Uterine smooth muscle cell (primary cell): ENCODE results near the gene RNPS1. TPM values are rescaled to one million over a fixed set of nuclear protein-coding genes. Genes with fewer than 3 reads are reported as not detected.

Experiments
- total RNA-seq: library from RNA; depleted of rRNA; stranded (reverse); fragments of >200 nt; gene quantifications from 2 replicates; pipeline ENCODE4 v1.2.3, GENCODE V29; 2014

RNPS1 gene, protein sequence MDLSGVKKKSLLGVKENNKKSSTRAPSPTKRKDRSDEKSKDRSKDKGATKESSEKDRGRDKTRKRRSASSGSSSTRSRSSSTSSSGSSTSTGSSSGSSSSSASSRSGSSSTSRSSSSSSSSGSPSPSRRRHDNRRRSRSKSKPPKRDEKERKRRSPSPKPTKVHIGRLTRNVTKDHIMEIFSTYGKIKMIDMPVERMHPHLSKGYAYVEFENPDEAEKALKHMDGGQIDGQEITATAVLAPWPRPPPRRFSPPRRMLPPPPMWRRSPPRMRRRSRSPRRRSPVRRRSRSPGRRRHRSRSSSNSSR
- total RNA-seq, result 50.1 and 82.1 TPM in 2 replicates

DNA sequence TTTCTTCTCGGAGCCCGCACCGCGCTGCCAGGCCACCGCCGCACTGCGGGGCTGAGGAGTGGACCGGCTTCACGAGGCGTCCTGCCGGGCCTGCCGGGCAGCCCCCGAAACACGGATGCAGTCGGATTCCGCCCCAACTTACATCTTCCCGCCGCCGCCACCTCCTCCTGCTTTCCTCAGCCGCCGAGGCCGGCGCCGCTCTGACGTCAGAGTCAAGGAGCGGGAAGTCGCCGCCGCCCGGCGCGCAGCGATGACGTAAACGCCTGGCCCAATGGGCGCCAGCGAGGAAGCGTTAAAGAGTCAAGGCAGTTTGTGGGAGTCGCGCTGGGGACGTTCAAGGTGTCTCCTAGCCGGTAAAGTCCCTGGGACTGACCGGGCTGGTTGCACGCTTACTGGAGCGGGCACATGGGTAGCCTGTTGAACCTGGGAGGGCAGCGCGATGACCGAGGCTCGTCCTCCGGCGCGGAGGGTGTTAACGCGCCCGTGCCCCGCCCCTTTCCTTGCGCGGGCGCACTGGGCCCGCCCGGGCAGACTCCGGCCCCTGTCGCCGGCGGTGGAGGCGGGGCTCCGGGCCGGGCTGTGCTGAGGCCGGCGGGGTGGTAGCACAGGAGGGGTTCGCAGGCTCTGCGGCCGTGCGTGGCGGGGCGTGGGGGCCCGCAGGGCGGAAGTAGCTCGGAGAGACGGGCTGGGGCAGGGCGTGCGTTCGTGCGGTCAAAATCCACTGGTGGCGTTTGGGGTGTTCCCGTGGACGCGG lies at the start of gene RNPS1:
Gene RNPS1 (minus strand): TSS at position 214 of the 754 bp plus-strand sequence. CDS start 3,483 bp downstream, outside the sequence.

GRCh38 chr16:2251296-2252111 lies 16.4 kb downstream of the RNPS1 start, which contains the start of gene ECI1:
TSS of gene ECI1 (minus strand) at chr16:2251587. CDS start at chr16:2251566, 21 bp downstream.

GRCh38 chr16:2236337-2237101 lies 31.4 kb downstream of the RNPS1 start, which contains the start of gene DNASE1L2:
TSS of gene DNASE1L2 (plus strand) at chr16:2236444. CDS start at chr16:2236817, 373 bp downstream.

DNA sequence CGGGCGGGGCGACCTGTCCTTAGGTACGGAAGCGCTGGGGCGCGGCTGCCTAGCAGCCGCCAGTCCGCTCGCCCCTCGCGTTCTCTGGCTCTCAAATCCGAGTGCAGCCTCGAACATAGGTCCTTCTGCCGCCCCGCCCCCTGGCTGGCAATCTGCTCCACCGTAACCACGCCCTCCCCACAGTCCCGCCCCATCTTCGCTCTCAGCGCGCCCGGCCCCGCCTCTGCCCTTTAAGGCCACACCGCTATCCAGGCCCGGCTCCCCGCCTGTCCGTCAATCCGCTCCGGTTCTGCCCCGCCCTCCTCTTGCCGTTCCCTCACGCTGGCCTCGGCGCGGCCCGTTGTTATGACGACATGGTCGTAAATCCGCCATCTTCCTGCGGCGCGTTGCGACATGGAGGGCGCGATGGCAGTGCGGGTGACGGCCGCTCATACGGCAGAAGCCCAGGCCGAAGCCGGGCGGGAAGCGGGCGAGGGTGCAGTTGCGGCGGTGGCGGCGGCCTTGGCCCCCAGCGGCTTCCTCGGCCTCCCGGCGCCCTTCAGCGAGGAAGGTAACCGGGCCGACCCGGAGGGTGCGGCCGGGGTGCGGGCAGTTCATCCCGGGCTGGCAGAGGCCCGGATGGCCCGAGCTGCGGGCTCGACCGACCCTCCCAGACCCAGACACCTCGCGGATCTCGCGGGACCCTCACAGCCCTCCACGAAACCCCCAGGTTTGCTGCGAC lies 44.5 kb downstream of the RNPS1 start, which contains the start of gene E4F1:
Gene E4F1 (plus strand): TSS at position 371 of the 721 bp plus-strand sequence. CDS start 23 bp downstream, at position 394.

GRCh38 chr16:2214719-2214968 lies 53.3 kb downstream of the RNPS1 start, which contains the start of gene PGP:
TSS of gene PGP (minus strand) at chr16:2214840. CDS start at chr16:2214777, 63 bp downstream.

DNA sequence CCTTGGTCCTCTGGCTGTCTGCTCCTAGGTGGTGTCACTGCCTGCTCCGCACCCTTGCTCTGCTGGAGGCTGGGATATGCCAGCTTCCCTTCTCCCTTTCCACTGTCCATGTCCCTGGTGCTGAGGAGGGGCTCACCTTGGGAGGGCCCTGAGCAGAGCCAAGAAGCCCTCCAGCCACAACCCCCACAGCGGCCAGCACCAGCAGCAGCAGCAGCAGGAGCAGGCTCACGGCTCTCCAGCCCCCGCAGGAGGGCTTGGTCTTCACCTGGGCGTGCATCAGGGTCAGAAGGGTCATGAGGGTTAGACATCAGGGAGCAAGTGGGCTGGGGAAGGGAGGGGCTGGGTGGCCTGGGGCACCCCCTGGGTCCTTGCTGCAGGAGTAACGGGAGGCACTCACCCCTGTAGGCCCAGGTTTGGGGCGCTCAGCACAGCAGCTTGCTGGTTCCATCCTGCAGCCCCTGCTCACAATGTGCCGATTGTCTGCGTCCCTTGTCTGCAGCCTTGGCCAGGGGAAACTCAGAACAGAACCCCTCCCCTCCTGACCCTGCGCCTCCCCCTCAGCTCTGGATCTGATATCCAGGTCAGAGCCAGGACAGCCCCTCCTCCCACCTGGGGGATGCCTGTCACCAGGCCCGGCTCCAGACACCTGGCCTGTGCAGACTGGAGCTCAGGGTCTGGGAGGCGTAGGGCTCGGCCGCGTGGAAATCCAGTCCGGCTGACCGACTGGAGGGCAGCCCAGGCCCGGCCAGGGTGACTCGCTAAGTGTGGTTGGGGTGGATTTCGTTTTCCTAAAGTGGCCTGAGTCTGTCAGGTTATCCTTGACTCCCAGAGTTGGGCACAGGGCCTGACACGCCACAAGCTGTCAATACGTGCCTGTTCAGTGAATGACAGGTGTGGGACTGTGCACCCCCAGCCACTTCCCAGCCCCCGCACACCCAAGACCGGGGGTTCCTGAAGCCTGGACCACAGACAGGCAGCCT lies 57.2 kb downstream of the RNPS1 start, which contains the start of gene BRICD5:
Gene BRICD5 (minus strand): TSS at position 478 of the 980 bp plus-strand sequence. CDS start 30 bp downstream, at position 448.

GRCh38 chr16:2205104-2205966 lies 62.6 kb downstream of the RNPS1 start, which contains the start of gene MLST8:
TSS of gene MLST8 (plus strand) at chr16:2205454. CDS start at chr16:2206086, 632 bp downstream.

Other genes with a start within 250 kb of the RNPS1 start
- gene NPW, start 248.3 kb downstream of the RNPS1 start, total RNA-seq, result 0.33 and 0.87 TPM in 2 replicates
- 12.1 and 17.7 TPM in 2 replicates for gene NHERF2, start 241.2 kb downstream of the RNPS1 start, total RNA-seq
- 29.5 and 31.0 TPM in 2 replicates for gene NTHL1, start 220.3 kb downstream of the RNPS1 start, total RNA-seq
- 50.2 and 59.6 TPM in 2 replicates for gene TSC2, start 220.1 kb downstream of the RNPS1 start, total RNA-seq
- 137 and 254 TPM in 2 replicates for gene PKD1, start 132.2 kb downstream of the RNPS1 start, total RNA-seq
- 1.1 and 1.4 TPM in 2 replicates for gene RAB26, start 119.5 kb downstream of the RNPS1 start, total RNA-seq
- gene TRAF7, start 112.3 kb downstream of the RNPS1 start, total RNA-seq, result 46.6 and 52.6 TPM in 2 replicates
- gene CASKIN1, start 71.5 kb downstream of the RNPS1 start, total RNA-seq, result 0.12 and 0.33 TPM in 2 replicates
- gene MLST8, start 62.7 kb downstream of the RNPS1 start, total RNA-seq, result 22.6 and 28.9 TPM in 2 replicates
- gene BRICD5, start 57.3 kb downstream of the RNPS1 start, total RNA-seq, result 1.7 and 4.9 TPM in 2 replicates
- gene PGP, start 53.3 kb downstream of the RNPS1 start, total RNA-seq, result 14.1 and 24.5 TPM in 2 replicates
- gene E4F1, start 44.5 kb downstream of the RNPS1 start, total RNA-seq, result 37.0 and 38.0 TPM in 2 replicates
- gene DNASE1L2, start 31.7 kb downstream of the RNPS1 start, total RNA-seq, result 0.44 and 0.87 TPM in 2 replicates
- gene ECI1, start 16.5 kb downstream of the RNPS1 start, total RNA-seq, result 51.1 and 60.7 TPM in 2 replicates
- gene ABCA3, start 72.6 kb upstream of the RNPS1 start, total RNA-seq, result 0.89 and 1.5 TPM in 2 replicates
- 13.7 and 48.0 TPM in 2 replicates for gene CCNF, start 161.3 kb upstream of the RNPS1 start, total RNA-seq
- 5.6 and 13.6 TPM in 2 replicates for gene TEDC2, start 192.0 kb upstream of the RNPS1 start, total RNA-seq
- gene NTN3, start 203.2 kb upstream of the RNPS1 start, total RNA-seq, result 0.89 and 2.4 TPM in 2 replicates
- gene TBC1D24, start 207.0 kb upstream of the RNPS1 start, total RNA-seq, result 20.9 and 24.6 TPM in 2 replicates
- 13.2 and 13.5 TPM in 2 replicates for gene ATP6V0C, start 245.8 kb upstream of the RNPS1 start, total RNA-seq